MM.1S (cell line): ENCODE data around the gene XRCC4.

Experiments used
- DNase-seq: peaks from one replicate; pipeline ENCODE4 v3.0.0-alpha.2; 2015
- H2AFZ ChIP-seq: fragments of 300-600 bp; sonication (generic); 2 replicates; pipeline ENCODE4 v1.6.0; 2016; ENCODE audit warnings: antibody characterized with exemption, low read length
- H3F3A ChIP-seq: fragments of 300-600 bp; sonication (generic); 2 replicates; pipeline ENCODE4 v1.6.1; 2016; ENCODE audit warnings: mild to moderate bottlenecking, antibody characterized with exemption, low read length, moderate library complexity, mixed read lengths; ENCODE audit not compliant: insufficient read depth
- H3K27ac ChIP-seq: fragments of 300-600 bp; sonication (generic); 2 replicates; pipeline ENCODE4 v1.5.1; 2016; ENCODE audit warnings: mild to moderate bottlenecking, low read length
- H3K27me3 ChIP-seq: fragments of 300-600 bp; sonication (generic); replicated peaks from 2 replicates; pipeline ENCODE4 v1.6.0; 2016; ENCODE audit warnings: low read length; ENCODE audit not compliant: insufficient read depth
- H3K36me3 ChIP-seq: fragments of 300-600 bp; sonication (generic); replicated peaks from 2 replicates; pipeline ENCODE4 v1.6.1; 2016; ENCODE audit warnings: mild to moderate bottlenecking, low read length, mixed read lengths; ENCODE audit not compliant: insufficient read depth
- H3K4me1 ChIP-seq: fragments of 300-600 bp; sonication (generic); 2 replicates; pipeline ENCODE4 v1.6.1; 2016; ENCODE audit warnings: low read length, mixed read lengths
- H3K4me2 ChIP-seq: fragments of 300-600 bp; sonication (generic); 2 replicates; pipeline ENCODE4 v1.6.0; 2016; ENCODE audit warnings: low read depth, low read length
- H3K4me3 ChIP-seq: fragments of 300-600 bp; sonication (generic); 2 replicates; pipeline ENCODE4 v1.5.1; 2016; ENCODE audit warnings: low read length, mixed read lengths
- H3K79me2 ChIP-seq: fragments of 300-600 bp; sonication (generic); 2 replicates; pipeline ENCODE4 v1.6.1; 2016; ENCODE audit warnings: mixed run types, low read length, mixed read lengths
- H3K9ac ChIP-seq: fragments of 300-600 bp; sonication (generic); 2 replicates; pipeline ENCODE4 v1.6.1; 2016; ENCODE audit warnings: low read length, mixed read lengths
- H3K9me2 ChIP-seq: fragments of 300-600 bp; sonication (generic); replicated peaks from 2 replicates; pipeline ENCODE4 v1.6.1; 2016; ENCODE audit warnings: mild to moderate bottlenecking, low read length, mixed read lengths; ENCODE audit not compliant: insufficient read depth
- H3K9me3 ChIP-seq: fragments of 300-600 bp; sonication (generic); replicated peaks from 2 replicates; pipeline ENCODE4 v1.6.1; 2016; ENCODE audit warnings: mild to moderate bottlenecking, low read length, mixed read lengths; ENCODE audit not compliant: insufficient read depth
- H4K20me1 ChIP-seq: fragments of 300-600 bp; sonication (generic); 2 replicates; pipeline ENCODE4 v1.6.1; 2016; ENCODE audit warnings: mild to moderate bottlenecking, low read length, moderate library complexity, mixed read lengths; ENCODE audit not compliant: insufficient read depth
- CTCF ChIP-seq: fragments of 300-600 bp; sonication (generic); IDR thresholded peaks from 2 replicates; pipeline ENCODE4 v1.5.1; 2016; ENCODE audit warnings: antibody characterized with exemption, low read length, mixed read lengths
- EZH2 ChIP-seq: fragments of 300-600 bp; sonication (generic); optimal IDR thresholded peaks from 2 replicates; pipeline ENCODE3; 2017; ENCODE audit warnings: low read depth, mild to moderate bottlenecking, antibody characterized with exemption, low read length, mixed read lengths
- EZH2phosphoT487 ChIP-seq: fragments of 300-600 bp; sonication (generic); IDR thresholded peaks from 2 replicates; pipeline ENCODE4 v1.6.1; 2018; ENCODE audit warnings: antibody characterized with exemption, low read length

The XRCC4 gene

DNA sequence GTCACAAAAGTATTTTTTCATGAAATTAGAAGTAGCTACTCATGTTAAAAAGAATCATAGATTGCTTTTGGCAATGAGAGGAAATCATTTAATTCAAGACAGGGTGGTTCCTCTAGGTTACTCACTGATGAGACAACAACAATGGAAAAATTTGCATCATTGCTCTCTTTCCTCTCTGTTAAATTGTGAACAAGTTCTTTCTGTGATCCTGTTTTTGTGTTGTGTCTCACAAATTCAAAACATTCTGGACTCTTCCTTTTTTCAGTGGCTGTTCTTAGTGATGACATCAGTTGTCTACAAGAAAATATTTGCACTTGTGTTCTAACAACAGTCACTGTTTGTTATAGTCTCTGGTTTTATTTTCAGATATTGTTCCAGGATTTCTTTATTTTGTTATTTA lies 95.3 kb downstream of the XRCC4 start:
- H2AFZ ChIP-seq = no peak overlapping the region
- TF ChIP-seq CTCF (no peak), EZH2phosphoT487 (no peak)
- no peak overlapping the region for H3K4me3 ChIP-seq
- no peaks in the 10 kb centered on the region for H3K9me3 ChIP-seq
- H3K27ac ChIP-seq = no peak overlapping the region
- no peak overlapping the region for H3K9ac ChIP-seq
- H3K36me3 ChIP-seq = no peaks in the 10 kb centered on the region
- H4K20me1 ChIP-seq = no peaks in the 10 kb centered on the region
- H3K27me3 ChIP-seq = no peaks in the 10 kb centered on the region
- no peaks in the 10 kb centered on the region for H3K4me1 ChIP-seq
- no peaks in the 10 kb centered on the region for H3F3A ChIP-seq
- no peak overlapping the region for H3K4me2 ChIP-seq
- no peaks in the 10 kb centered on the region for H3K9me2 ChIP-seq
- DNase-seq = no peak
- no peaks in the 10 kb centered on the region for H3K79me2 ChIP-seq

GRCh38 chr5:83173826-83174225 lies 96.5 kb downstream of the XRCC4 start:
- Histone ChIP-seq H2AFZ (no peak overlapping the region), H3K27ac (no peak overlapping the region), H3F3A (no peaks in the 10 kb centered on the region), H3K4me2 (no peak overlapping the region), H3K27me3 (no peaks in the 10 kb centered on the region), H3K9me3 (no peaks in the 10 kb centered on the region), H3K79me2 (no peaks in the 10 kb centered on the region), H4K20me1 (no peaks in the 10 kb centered on the region), H3K4me3 (no peak overlapping the region), H3K9me2 (no peaks in the 10 kb centered on the region), H3K9ac (no peak overlapping the region), H3K4me1 (no peaks in the 10 kb centered on the region), H3K36me3 (no peaks in the 10 kb centered on the region)
- TF ChIP-seq EZH2phosphoT487 (no peak), EZH2 (no peak), CTCF (no peak)
- no peak for DNase-seq

GRCh38 chr5:83177803-83178202 lies 100.5 kb downstream of the XRCC4 start:
- no peaks in the 10 kb centered on the region for H3K27me3 ChIP-seq
- no peak overlapping the region for H2AFZ ChIP-seq
- no peaks in the 10 kb centered on the region for H3K4me1 ChIP-seq
- H3K9me2 ChIP-seq = no peaks in the 10 kb centered on the region
- H4K20me1 ChIP-seq = no peaks in the 10 kb centered on the region
- no peak for DNase-seq
- H3K4me2 ChIP-seq = no peak overlapping the region
- H3K9ac ChIP-seq = no peak overlapping the region
- no peaks in the 10 kb centered on the region for H3K9me3 ChIP-seq
- no peak overlapping the region for H3K27ac ChIP-seq
- TF ChIP-seq EZH2 (no peak), EZH2phosphoT487 (no peak), CTCF (no peak)
- H3K4me3 ChIP-seq = no peak overlapping the region
- no peaks in the 10 kb centered on the region for H3F3A ChIP-seq
- no peaks in the 10 kb centered on the region for H3K36me3 ChIP-seq
- H3K79me2 ChIP-seq = no peaks in the 10 kb centered on the region
